BLaER1 treated with 17β-estradiol and CSF1 and Interleukin-3, amounts not matched to agents 10 nM and 100 nM (cell line): Measurements from ENCODE around the gene ZBTB37.
"Not testable (repeated sequence)": the region's sequence is repeated elsewhere in the genome, so short reads cannot be mapped to it uniquely, and the experiment has no call there.

ENCODE experiments used
- H3K27ac ChIP-seq, 11 experiments: shearing (Covaris generic); formaldehyde crosslinking; 2 replicates each; pipeline ENCODE4 v1.8.1; 2022
- H3K27me3 ChIP-seq, 11 experiments: shearing (Covaris generic); formaldehyde crosslinking; 2 replicates each; pipeline ENCODE4 v1.8.1; 2022
- H3K36me3 ChIP-seq, 11 experiments: shearing (Covaris generic); formaldehyde crosslinking; 2 replicates each; pipeline ENCODE4 v1.8.1; 2022
- H3K4me1 ChIP-seq, 10 experiments: shearing (Covaris generic); formaldehyde crosslinking; 2 replicates each; pipeline ENCODE4 v1.8.1; 2022
- H3K4me2 ChIP-seq, 11 experiments: shearing (Covaris generic); formaldehyde crosslinking; 2 replicates each; pipeline ENCODE4 v1.8.1; 2022
- H3K4me3 ChIP-seq, 10 experiments: shearing (Covaris generic); formaldehyde crosslinking; 2 replicates each; pipeline ENCODE4 v1.8.1; 2022
- H3K9ac ChIP-seq, 11 experiments: shearing (Covaris generic); formaldehyde crosslinking; 2 replicates each; pipeline ENCODE4 v1.8.1; 2022
- H3K9me3 ChIP-seq, 11 experiments: shearing (Covaris generic); formaldehyde crosslinking; replicated peaks in 1 of 11; 2 replicates each; pipeline ENCODE4 v1.8.1; 2022
- H4K20me1 ChIP-seq, 11 experiments: shearing (Covaris generic); formaldehyde crosslinking; 2 replicates each; pipeline ENCODE4 v1.8.1; 2022
- Cebpa-rat ChIP-seq, 11 experiments: shearing (Covaris generic); IDR thresholded peaks; 2 replicates each; pipeline ENCODE4 v1.8.1; 2022

The ZBTB37 gene

GRCh38 chr1:173853074-173853473 lies 15.1 kb upstream of the ZBTB37 start:
- Histone ChIP-seq H3K9ac (no peak overlapping the region), H3K4me3 (no peak overlapping the region), H4K20me1 (peaks cover 0 to 7% (median 0%) of the 10 kb centered on the region in 11 experiments; a peak in 3 of 22 replicates), H3K9me3 (no peaks in the 10 kb centered on the region), H3K4me2 (no peak overlapping the region), H3K4me1 (no peaks in the 10 kb centered on the region), H3K27ac (no peak overlapping the region), H3K27me3 (no peaks in the 10 kb centered on the region), H3K36me3 (peaks cover 73 to 97% (median 89%) of the 10 kb centered on the region in 11 experiments)
- TF ChIP-seq Cebpa-rat (IDR thresholded peaks at IDR 0.05), result no peak

- no peak overlapping the region for H3K9ac ChIP-seq
- no peaks in the 10 kb centered on the region for H3K4me1 ChIP-seq
- no peak overlapping the region for H3K4me3 ChIP-seq
- no peaks in the 10 kb centered on the region for H3K9me3 ChIP-seq
- H3K4me2 ChIP-seq, result no peak overlapping the region
- H3K27me3 ChIP-seq, result no peaks in the 10 kb centered on the region
- H3K36me3 ChIP-seq, result peaks cover 77 to 100% (median 92%) of the 10 kb centered on the region in 11 experiments
- peaks cover 0 to 21% (median 5%) of the 10 kb centered on the region in 11 experiments; a peak in 14 of 22 replicates for H4K20me1 ChIP-seq
- H3K27ac ChIP-seq, result no peak overlapping the region
- no peak for TF ChIP-seq Cebpa-rat (IDR thresholded peaks at IDR 0.05)
Observed at GRCh38 chr1:173856014-173856413, 12.2 kb upstream of the ZBTB37 start.

GRCh38 chr1:173856903-173857302 lies 11.3 kb upstream of the ZBTB37 start:
- H4K20me1 ChIP-seq, result peaks cover 0 to 30% (median 14%) of the 10 kb centered on the region in 11 experiments; a peak in 17 of 22 replicates
- no peaks in the 10 kb centered on the region for H3K27me3 ChIP-seq
- no peak overlapping the region for H3K4me2 ChIP-seq
- H3K9me3 ChIP-seq, result no peaks in the 10 kb centered on the region
- no peaks in the 10 kb centered on the region for H3K4me1 ChIP-seq
- H3K27ac ChIP-seq, result no peak overlapping the region
- TF ChIP-seq Cebpa-rat (IDR thresholded peaks at IDR 0.05), result no peak
- H3K9ac ChIP-seq, result no peak overlapping the region
- H3K36me3 ChIP-seq, result peaks cover 69 to 97% (median 89%) of the 10 kb centered on the region in 11 experiments
- no peak overlapping the region for H3K4me3 ChIP-seq

- no peak overlapping the region for H3K4me2 ChIP-seq
- H3K4me1 ChIP-seq, result no peaks in the 10 kb centered on the region
- no peak overlapping the region for H3K4me3 ChIP-seq
- no peak for TF ChIP-seq Cebpa-rat (IDR thresholded peaks at IDR 0.05)
- H3K9ac ChIP-seq, result no peak overlapping the region
- peaks cover 72 to 96% (median 86%) of the 10 kb centered on the region in 11 experiments for H3K36me3 ChIP-seq
- peaks cover 0 to 35% (median 19%) of the 10 kb centered on the region in 11 experiments; a peak in 20 of 22 replicates for H4K20me1 ChIP-seq
- H3K9me3 ChIP-seq, result no peaks in the 10 kb centered on the region
- H3K27ac ChIP-seq, result no peak overlapping the region
- H3K27me3 ChIP-seq, result no peaks in the 10 kb centered on the region
Observed at GRCh38 chr1:173857363-173857917, 10.7 kb upstream of the ZBTB37 start.

GRCh38 chr1:173859547-173859946 lies 8.6 kb upstream of the ZBTB37 start:
- not testable (repeated sequence) for H3K4me2 ChIP-seq, H3K4me3 ChIP-seq, H3K9ac ChIP-seq, H3K27ac ChIP-seq, H3K27me3 ChIP-seq, H3K9me3 ChIP-seq
- Histone ChIP-seq H4K20me1 (peaks cover 20 to 56% (median 40%) of the 10 kb centered on the region in 11 experiments; a peak in 21 of 22 replicates), H3K36me3 (peaks cover 73 to 97% (median 86%) of the 10 kb centered on the region in 11 experiments), H3K4me1 (peaks cover under 1 to 13% (median 8%) of the 10 kb centered on the region in 10 experiments; a peak in 19 of 20 replicates)

- no peak overlapping the region for H3K4me3 ChIP-seq
- no peak for TF ChIP-seq Cebpa-rat (IDR thresholded peaks at IDR 0.05)
- peaks cover 73 to 97% (median 86%) of the 10 kb centered on the region in 11 experiments for H3K36me3 ChIP-seq
- H3K9ac ChIP-seq, result no peak overlapping the region
- no peaks in the 10 kb centered on the region for H3K9me3 ChIP-seq
- peaks cover 25 to 61% (median 46%) of the 10 kb centered on the region in 11 experiments; a peak in 21 of 22 replicates for H4K20me1 ChIP-seq
- no peak overlapping the region for H3K27ac ChIP-seq
- peaks cover 5 to 18% (median 13%) of the 10 kb centered on the region in 10 experiments for H3K4me1 ChIP-seq
- H3K4me2 ChIP-seq, result no peak overlapping the region
- no peaks in the 10 kb centered on the region for H3K27me3 ChIP-seq
Observed at GRCh38 chr1:173860065-173860464, 8.1 kb upstream of the ZBTB37 start.

- H3K4me2 ChIP-seq, result no peak overlapping the region
- H4K20me1 ChIP-seq, result peaks cover 42 to 78% (median 62%) of the 10 kb centered on the region in 11 experiments; a peak in 21 of 22 replicates
- no peak overlapping the region for H3K9ac ChIP-seq
- no peak for TF ChIP-seq Cebpa-rat (IDR thresholded peaks at IDR 0.05)
- no peak overlapping the region for H3K27ac ChIP-seq
- H3K9me3 ChIP-seq, result no peaks in the 10 kb centered on the region; a peak in 1 of 22 replicates
- peaks cover 14 to 30% (median 26%) of the 10 kb centered on the region in 10 experiments for H3K4me1 ChIP-seq
- no peaks in the 10 kb centered on the region for H3K27me3 ChIP-seq
- H3K4me3 ChIP-seq, result no peak overlapping the region
- H3K36me3 ChIP-seq, result peaks cover 75 to 97% (median 86%) of the 10 kb centered on the region in 11 experiments
Observed at GRCh38 chr1:173861731-173862145, 6.4 kb upstream of the ZBTB37 start.

- not testable (repeated sequence) for H3K9ac ChIP-seq
- Histone ChIP-seq H3K27ac (peak overlapping the region in 2 of 11 experiments; percentile 15 to 33; a peak in 1 of 22 replicates), H3K36me3 (peaks cover 74 to 96% (median 85%) of the 10 kb centered on the region in 11 experiments)
Observed at GRCh38 chr1:173862146-173862768, 5.9 kb upstream of the ZBTB37 start.

GRCh38 chr1:173862769-173863223 lies 5.4 kb upstream of the ZBTB37 start:
- Histone ChIP-seq H3K27ac (peak overlapping the region in 2 of 11 experiments; percentile 15 to 33; a peak in 4 of 22 replicates), H3K9me3 (no peaks in the 10 kb centered on the region; a peak in 1 of 22 replicates), H3K4me3 (0 out of 20 replicates have a peak overlapping the region, but pooled peaks of 1 of the 10 experiments have one; percentile 98), H3K4me2 (no peak overlapping the region; a peak in 1 of 22 replicates), H4K20me1 (peaks cover 44 to 79% (median 67%) of the 10 kb centered on the region in 11 experiments; a peak in 21 of 22 replicates), H3K9ac (peak overlapping the region in 1 of 11 experiments; percentile 97; a peak in 2 of 22 replicates), H3K27me3 (no peaks in the 10 kb centered on the region), H3K36me3 (peaks cover 69 to 90% (median 79%) of the 10 kb centered on the region in 11 experiments), H3K4me1 (peaks cover 14 to 31% (median 26%) of the 10 kb centered on the region in 10 experiments)
- 0 out of 22 replicates have a peak, but pooled peaks of 1 of the 11 experiments have one; percentile 6 for TF ChIP-seq Cebpa-rat (IDR thresholded peaks at IDR 0.05)

More at GRCh38 chr1:173862146-173862768, 5.9 kb upstream of the ZBTB37 start:
- H3K9me3 ChIP-seq, H3K4me3 ChIP-seq, H3K27me3 ChIP-seq, H3K4me2 ChIP-seq: not testable (repeated sequence)
- H4K20me1 ChIP-seq, result peaks cover 44 to 83% (median 66%) of the 10 kb centered on the region in 11 experiments; a peak in 21 of 22 replicates
- H3K4me1 ChIP-seq, result peaks cover 14 to 31% (median 26%) of the 10 kb centered on the region in 10 experiments
